Measurements from ENCODE around the gene C4orf36. TPM values are rescaled to one million over a fixed set of nuclear protein-coding genes. Genes with fewer than 3 reads are reported as not detected.

The C4orf36 gene
- total RNA-seq, 1 donor from 2014 or later = not detected

Other genes with a start within 250 kb of the C4orf36 start
- not detected in 2 replicates for gene SLC10A6, start 43.0 kb downstream of the C4orf36 start, total RNA-seq
- 32.0 and 47.4 TPM in 2 replicates for gene AFF1, start 42.6 kb upstream of the C4orf36 start, total RNA-seq

All from glomerular endothelial cell (primary cell).